Right lobe of liver (tissue), 6 donors: ENCODE measurements around the gene SH3RF3. TPM values are rescaled to one million over a fixed set of nuclear protein-coding genes. Genes with fewer than 3 reads are reported as not detected.

Experiments
- ATAC-seq, 4 donors: fragments of 200-7000 bp; cut with Tn5 transposase; one replicate each; pipeline ENCODE4 v1.9.1; 2020; ENCODE audit warnings: mild to moderate bottlenecking in 4 of 4, moderate library complexity in 4 of 4
- DNase-seq, 3 donors: peaks; one replicate each; pipeline ENCODE4 v3.0.0-alpha.2; 2020
- H3K27ac ChIP-seq, 3 donors: fragments of 200-600 bp; one replicate each; pipeline ENCODE4 v1.8.0; 2022
- H3K27me3 ChIP-seq, 2 donors: fragments of 200-600 bp; one replicate each; pipeline ENCODE4 v1.8.0; 2022
- H3K36me3 ChIP-seq, 4 donors: fragments of 200-600 bp; sonication (generic) in 1 of 4; one replicate each; pipeline versions ENCODE4 v1.5.1 to v1.8.0; 2017 to 2022; ENCODE audit warnings: control low read depth in 1 of 4
- H3K4me1 ChIP-seq, 4 donors: fragments of 200-600 bp; sonication (generic) in 1 of 4; one replicate each; pipeline versions ENCODE4 v1.5.1 to v1.8.0; 2017 to 2022; ENCODE audit warnings: control low read depth in 1 of 4
- H3K4me3 ChIP-seq, 3 donors: fragments of 200-600 bp; one replicate each; pipeline ENCODE4 v1.8.0; 2022
- H3K9me3 ChIP-seq, 4 donors: fragments of 200-600 bp; sonication (generic) in 1 of 4; one replicate each; pipeline versions ENCODE4 v1.5.1 to v1.8.0; 2017 to 2022; ENCODE audit warnings: control low read depth in 1 of 4
- CTCF ChIP-seq, 4 donors: fragments of 200-600 bp in 3 of 4; fragments of 450-650 bp in 1 of 4; IDR thresholded peaks; one replicate each; pipeline versions ENCODE4 v1.5.1 to v1.8.0; 2016 to 2022; ENCODE audit warnings: antibody characterized with exemption in 4 of 4, mild to moderate bottlenecking in 2 of 4
- POLR2A ChIP-seq: fragments of 450-650 bp; IDR thresholded peaks from one replicate; pipeline ENCODE4 v1.6.1; 2017; ENCODE audit warnings: antibody characterized with exemption, mild to moderate bottlenecking
- WGBS: methylation state at CpG from one replicate; pipeline ENCODE4 v1.1.6; 2018; ENCODE audit warnings: low coverage, low lambda C conversion rate; ENCODE audit not compliant: insufficient coverage; ENCODE audit errors: missing lambda C conversion rate; 5-methylcytosine and 5-hydroxymethylcytosine counted together
- intact Hi-C, 2 donors: fragments of 100-400 bp; cut with DNase I; formaldehyde crosslinking; loops; one replicate each; pipeline versions ENCODE4 v1.11.2 to v1.14.1; 2022
- total RNA-seq, 6 experiments: library from RNA; depleted of rRNA in 2 of 6; stranded (reverse); fragments of >200 nt in 2 of 6; fragmentation: NEBNext Ultra II Directional in 3 of 6; extraction: Animal tissue kit (Norgen Biotek cat#: 25700) in 3 of 6; gene quantifications; one replicate each; pipeline versions ENCODE4 v1.1.0 to v1.2.4, GENCODE V29; 2016 to 2023
- donor health status: DM: no; HTN: yes; CAD: no.
- donor health status: DM: no; HTN: no; CAD: no.
- donor health status: DM: no; HTN: no; CAD: no.
- donor health status: DM: no; HTN: yes; CAD: no.
- donor health status: DM: no; HTN: yes; CAD: no.

Gene SH3RF3
- total RNA-seq, 6 experiments from 2014 or later, result 0.68 to 1.6 (median 1.2) TPM

- H3K4me3 ChIP-seq, result no peak overlapping the region
- 56% methylated on average over 7 of the region's 10 CpGs for WGBS
Observed at GRCh38 chr2:109124982-109125592, 3.9 kb upstream of the SH3RF3 start.

GRCh38 chr2:109125593-109126500, 3.2 kb upstream of the SH3RF3 start:
- no peaks in the 10 kb centered on the region for H3K9me3 ChIP-seq
- ATAC-seq (no peak), DNase-seq (no peak)
- no peaks in the 10 kb centered on the region for H3K36me3 ChIP-seq
- H3K4me3 ChIP-seq, result no peak overlapping the region
- TF ChIP-seq CTCF (IDR thresholded peaks at IDR 0.05) (no peak), POLR2A (no peak)
- WGBS, result 63% methylated on average over 7 of the region's 12 CpGs
- H3K4me1 ChIP-seq, result peaks cover 0 to 19% (median 0%) of the 10 kb centered on the region in 4 donors
- intact Hi-C loops, result loop anchor here in 1 of 2 donors (5.0 kb wide), 1 partner anchor 386 kb away; no protein-coding TSS in a partner anchor
- peaks cover 0 to 10% of the 10 kb centered on the region in 2 donors for H3K27me3 ChIP-seq
- H3K27ac ChIP-seq, result no peak overlapping the region

More at GRCh38 chr2:109124982-109125592, 3.9 kb upstream of the SH3RF3 start:
- Histone ChIP-seq H3K4me1 (peaks cover 0 to 19% (median 0%) of the 10 kb centered on the region in 4 donors), H3K27ac (no peak overlapping the region), H3K27me3 (peaks cover 0 to 10% of the 10 kb centered on the region in 2 donors), H3K36me3 (no peaks in the 10 kb centered on the region), H3K9me3 (no peaks in the 10 kb centered on the region)
- ATAC-seq (no peak), DNase-seq (no peak)
- TF ChIP-seq CTCF (IDR thresholded peaks at IDR 0.05), result no peak
- TF ChIP-seq POLR2A, result no peak
- intact Hi-C loops, result loop anchor here (5.0 kb wide), 2 partner anchors 382 to 387 kb away; no protein-coding TSS in a partner anchor

GRCh38 chr2:109126501-109126860, 2.5 kb upstream of the SH3RF3 start:
- no peak for DNase-seq
- Histone ChIP-seq H3K4me3 (no peak overlapping the region), H3K27me3 (peaks cover 0 to 10% of the 10 kb centered on the region in 2 donors), H3K4me1 (peaks cover 0 to 19% (median 0%) of the 10 kb centered on the region in 4 donors), H3K27ac (no peak overlapping the region), H3K36me3 (no peaks in the 10 kb centered on the region), H3K9me3 (no peaks in the 10 kb centered on the region)
- intact Hi-C loops, result loop anchor here in 1 of 2 donors (5.0 kb wide), 1 partner anchor 386 kb away; no protein-coding TSS in a partner anchor
- WGBS, result 72% methylated on average over 5 of the region's 5 CpGs
- ATAC-seq, result no peak
- TF ChIP-seq POLR2A, result no peak
- no peak for TF ChIP-seq CTCF (IDR thresholded peaks at IDR 0.05)

- intact Hi-C loops, result loop anchor here in 1 of 2 donors (5.0 kb wide), 1 partner anchor 385 kb away; no protein-coding TSS in a partner anchor
- TF ChIP-seq POLR2A (no peak), CTCF (IDR thresholded peaks at IDR 0.05) (no peak)
- no peaks in the 10 kb centered on the region for H3K9me3 ChIP-seq
- ATAC-seq (no peak), DNase-seq (no peak)
- no peak overlapping the region for H3K27ac ChIP-seq
- peaks cover 0 to 10% of the 10 kb centered on the region in 2 donors for H3K27me3 ChIP-seq
- H3K4me3 ChIP-seq, result no peak overlapping the region
- peaks cover 0 to 19% (median 0%) of the 10 kb centered on the region in 4 donors for H3K4me1 ChIP-seq
- no peaks in the 10 kb centered on the region for H3K36me3 ChIP-seq
- WGBS, result 76% methylated on average over 10 of the region's 10 CpGs
Observed at GRCh38 chr2:109127556-109127955, 1.4 kb upstream of the SH3RF3 start.
